Measurements from ENCODE around the gene ZNF850. TPM values are rescaled to one million over a fixed set of nuclear protein-coding genes. Genes with fewer than 3 reads are reported as not detected.

The ZNF850 gene
- total and polyA plus RNA-seq, 2 experiments from 2014 or later = 1.1 to 7.6 TPM

DNA sequence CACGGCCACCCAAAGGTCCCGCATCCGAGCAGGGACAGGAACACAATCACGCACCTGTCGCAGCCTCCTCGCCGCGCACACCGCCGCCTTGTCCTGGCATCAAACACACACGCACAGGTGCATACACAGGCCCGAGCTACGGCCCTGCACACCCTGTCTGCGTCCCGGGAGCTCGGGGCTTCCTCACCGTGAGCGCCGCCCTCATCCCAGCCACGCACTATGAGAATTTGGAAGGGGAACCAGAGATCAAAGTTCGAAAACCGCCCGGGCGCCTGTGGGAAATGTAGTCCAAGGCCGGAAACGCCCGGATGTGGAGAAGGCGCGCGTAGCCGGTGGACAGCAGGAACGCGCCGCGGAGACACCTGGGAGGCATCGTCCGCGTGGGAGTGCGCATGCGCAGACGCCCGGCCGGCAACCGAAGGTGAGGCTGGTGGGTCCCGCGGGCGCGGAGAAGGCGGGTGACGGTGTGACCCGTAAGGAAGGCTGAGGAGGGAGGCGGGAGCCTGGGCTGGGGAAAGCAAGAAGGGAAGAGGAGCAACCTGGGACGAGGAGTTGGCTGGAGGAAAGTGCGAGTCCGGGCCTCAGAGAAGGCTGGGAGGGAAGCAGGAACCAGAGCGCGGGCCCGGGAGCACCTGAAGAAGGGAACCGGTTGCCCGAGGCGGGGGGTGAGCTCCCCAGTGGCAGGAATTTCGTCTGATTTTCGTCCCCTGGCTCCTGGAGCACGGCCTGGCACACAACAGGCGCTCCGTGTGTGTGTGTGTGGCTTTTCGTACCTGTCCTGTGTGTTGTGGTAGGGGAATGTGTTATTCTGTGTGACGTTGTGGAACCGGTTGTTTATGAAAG lies 85.2 kb downstream of the ZNF850 start, which contains the start of gene ZNF567:
Gene ZNF567, plus strand, starts transcription at position 399 of the 843 bp plus-strand sequence. CDS start 7,256 bp downstream, outside the sequence.
- H3K4me1 ChIP-seq (ENCODE audit: insufficient read depth) = peaks cover 12% of the 10 kb centered on the region
- peaks cover 19% of the 10 kb centered on the region for H3K9me3 ChIP-seq (ENCODE audit: low read depth)
- TF ChIP-seq, protein P1, sequence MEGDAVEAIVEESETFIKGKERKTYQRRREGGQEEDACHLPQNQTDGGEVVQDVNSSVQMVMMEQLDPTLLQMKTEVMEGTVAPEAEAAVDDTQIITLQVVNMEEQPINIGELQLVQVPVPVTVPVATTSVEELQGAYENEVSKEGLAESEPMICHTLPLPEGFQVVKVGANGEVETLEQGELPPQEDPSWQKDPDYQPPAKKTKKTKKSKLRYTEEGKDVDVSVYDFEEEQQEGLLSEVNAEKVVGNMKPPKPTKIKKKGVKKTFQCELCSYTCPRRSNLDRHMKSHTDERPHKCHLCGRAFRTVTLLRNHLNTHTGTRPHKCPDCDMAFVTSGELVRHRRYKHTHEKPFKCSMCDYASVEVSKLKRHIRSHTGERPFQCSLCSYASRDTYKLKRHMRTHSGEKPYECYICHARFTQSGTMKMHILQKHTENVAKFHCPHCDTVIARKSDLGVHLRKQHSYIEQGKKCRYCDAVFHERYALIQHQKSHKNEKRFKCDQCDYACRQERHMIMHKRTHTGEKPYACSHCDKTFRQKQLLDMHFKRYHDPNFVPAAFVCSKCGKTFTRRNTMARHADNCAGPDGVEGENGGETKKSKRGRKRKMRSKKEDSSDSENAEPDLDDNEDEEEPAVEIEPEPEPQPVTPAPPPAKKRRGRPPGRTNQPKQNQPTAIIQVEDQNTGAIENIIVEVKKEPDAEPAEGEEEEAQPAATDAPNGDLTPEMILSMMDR (IDR thresholded peaks at IDR 0.05; ENCODE audit: poor library complexity) = peak; percentile 5
- no peak for TF ChIP-seq EZH2 (IDR thresholded peaks at IDR 0.05; ENCODE audit: borderline replicate concordance)
- TF ChIP-seq EZH2phosphoT487 (IDR thresholded peaks at IDR 0.05; ENCODE audit: low read depth, severe bottlenecking, unreplicated experiment) = no peak
- no peaks in the 10 kb centered on the region for H3K36me3 ChIP-seq (replicated peaks; ENCODE audit: insufficient read depth, low read depth)
- WGBS (ENCODE audit: low lambda C conversion rate, missing lambda C conversion rate) = under 1% methylated on average over 61 of the region's 69 CpGs
- DNase-seq (ENCODE audit: low spot score) = peak; percentile 98
- H3K4me2 ChIP-seq = peak within 1 kb of the TSS; percentile 93
- peak within 1 kb of the TSS; percentile 95 for H3K4me3 ChIP-seq
- no peaks in the 10 kb centered on the region for H4K20me1 ChIP-seq (ENCODE audit: insufficient read depth, poor library complexity, severe bottlenecking)
- H3K27me3 ChIP-seq = no peaks in the 10 kb centered on the region
- no peaks in the 10 kb centered on the region for H3K9me2 ChIP-seq (replicated peaks; ENCODE audit: insufficient read depth)
- peak within 1 kb of the TSS; percentile 86 for H2AFZ ChIP-seq
- peaks cover 65% of the 10 kb centered on the region for H3K79me2 ChIP-seq
- H3K27ac ChIP-seq = peak within 1 kb of the TSS; percentile 80

DNA sequence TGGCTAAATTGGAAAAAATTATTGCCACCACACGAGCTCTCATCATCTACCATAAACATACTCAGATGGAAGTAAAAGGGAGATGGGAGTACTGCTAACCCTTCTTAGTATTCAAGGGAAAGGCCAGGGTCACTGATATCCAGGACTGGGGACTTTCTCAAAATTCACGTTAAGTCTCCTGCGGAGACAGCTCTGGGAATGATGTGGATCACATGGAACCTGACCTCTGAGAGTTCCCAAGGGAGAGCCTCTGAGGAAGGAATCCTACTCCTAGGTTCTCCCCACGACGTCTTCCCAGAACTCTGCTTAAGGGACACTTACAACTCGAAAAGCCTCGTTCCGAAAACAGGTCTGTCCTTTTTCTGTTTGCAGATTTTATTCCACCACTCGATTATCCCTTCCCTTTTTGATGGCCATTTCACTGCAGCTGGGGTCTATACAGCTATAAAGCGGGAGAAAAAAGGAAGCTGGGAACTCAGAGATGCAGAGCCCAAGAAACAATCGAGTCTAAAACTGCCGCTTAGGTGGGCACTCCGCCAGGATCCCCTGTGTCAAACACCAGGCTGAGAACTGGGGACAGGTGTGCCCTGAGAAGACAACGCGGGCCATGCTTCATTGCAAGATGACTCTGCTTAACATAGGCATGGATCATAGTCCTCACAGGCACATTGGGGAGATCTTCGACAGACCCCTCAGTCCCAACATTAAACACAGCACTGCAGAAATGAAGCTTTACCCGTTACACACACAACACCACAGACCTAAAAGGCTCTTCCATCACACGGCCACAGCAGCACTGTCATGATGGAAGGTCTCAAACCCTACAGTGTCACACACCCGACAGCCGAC lies 86.0 kb downstream of the ZNF850 start:
- peak; percentile 13 for DNase-seq (ENCODE audit: low spot score)
- Histone ChIP-seq H2AFZ (peak overlapping the region; percentile 70), H3K9me2 (replicated peaks; ENCODE audit: insufficient read depth) (no peaks in the 10 kb centered on the region), H3K4me1 (ENCODE audit: insufficient read depth) (peaks cover 12% of the 10 kb centered on the region), H4K20me1 (ENCODE audit: insufficient read depth, poor library complexity, severe bottlenecking) (no peaks in the 10 kb centered on the region), H3K4me2 (peak overlapping the region; percentile 82), H3K36me3 (replicated peaks; ENCODE audit: insufficient read depth, low read depth) (peaks cover 2% of the 10 kb centered on the region), H3K27ac (peak overlapping the region; percentile 14), H3K27me3 (no peaks in the 10 kb centered on the region), H3K9me3 (ENCODE audit: low read depth) (peaks cover 12% of the 10 kb centered on the region), H3K79me2 (peaks cover 72% of the 10 kb centered on the region), H3K4me3 (peak overlapping the region; percentile 68)
- WGBS (ENCODE audit: low lambda C conversion rate, missing lambda C conversion rate) = 27% methylated on average over 20 of the region's 20 CpGs
- no peak for TF ChIP-seq EZH2phosphoT487 (IDR thresholded peaks at IDR 0.05; ENCODE audit: low read depth, severe bottlenecking, unreplicated experiment)
- TF ChIP-seq, protein P1 (IDR thresholded peaks at IDR 0.05; ENCODE audit: poor library complexity) = no peak
- TF ChIP-seq EZH2 (IDR thresholded peaks at IDR 0.05; ENCODE audit: borderline replicate concordance) = no peak

DNA sequence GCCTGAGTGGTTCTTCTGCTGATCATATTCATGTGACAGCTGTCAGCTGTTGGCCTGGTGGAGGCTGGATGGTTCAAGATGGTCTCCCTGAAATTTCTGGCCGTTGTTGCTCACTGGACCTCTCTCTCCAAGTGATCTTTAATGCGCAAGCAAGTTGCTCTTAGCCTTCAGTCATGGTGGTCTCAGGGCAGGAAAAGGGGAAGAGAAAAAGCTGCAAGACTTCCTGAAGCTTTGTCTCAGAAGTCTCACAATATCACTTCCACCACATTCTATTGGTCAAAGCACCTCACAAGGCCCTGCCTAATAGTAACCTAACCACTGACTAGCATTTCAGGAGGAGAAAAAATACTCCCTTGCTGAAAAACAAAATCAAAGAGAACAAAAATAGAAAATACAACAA lies 86.8 kb downstream of the ZNF850 start:
- no peaks in the 10 kb centered on the region for H3K27me3 ChIP-seq
- no peak overlapping the region for H3K27ac ChIP-seq
- H3K79me2 ChIP-seq = peaks cover 66% of the 10 kb centered on the region
- no peak for TF ChIP-seq EZH2phosphoT487 (IDR thresholded peaks at IDR 0.05; ENCODE audit: low read depth, severe bottlenecking, unreplicated experiment)
- no peak for TF ChIP-seq EZH2 (IDR thresholded peaks at IDR 0.05; ENCODE audit: borderline replicate concordance)
- no peaks in the 10 kb centered on the region for H3K9me2 ChIP-seq (replicated peaks; ENCODE audit: insufficient read depth)
- H3K4me1 ChIP-seq (ENCODE audit: insufficient read depth) = peaks cover 12% of the 10 kb centered on the region
- no peak overlapping the region for H2AFZ ChIP-seq
- WGBS (ENCODE audit: low lambda C conversion rate, missing lambda C conversion rate) = 95% methylated on average over 2 of the region's 2 CpGs
- H3K4me2 ChIP-seq = peak overlapping the region; percentile 82
- DNase-seq (ENCODE audit: low spot score) = no peak
- peaks cover 11% of the 10 kb centered on the region for H3K9me3 ChIP-seq (ENCODE audit: low read depth)
- H3K36me3 ChIP-seq (replicated peaks; ENCODE audit: insufficient read depth, low read depth) = peaks cover 6% of the 10 kb centered on the region
- H4K20me1 ChIP-seq (ENCODE audit: insufficient read depth, poor library complexity, severe bottlenecking) = no peaks in the 10 kb centered on the region
- no peak overlapping the region for H3K4me3 ChIP-seq

Data from hepatocyte (in vitro differentiated cells).